GM18951 (cell line): ENCODE data around the gene LRRC8B.

Source experiments
- POLR2A ChIP-seq: IDR thresholded peaks from 4 replicates; pipeline ENCODE4 v1.6.1; 2011; ENCODE audit warnings: mild to moderate bottlenecking; ENCODE audit not compliant: insufficient read length, insufficient read depth; ENCODE audit errors: extremely low read depth
- in situ Hi-C: fragments of 300-500 bp; cut with MboI; formaldehyde crosslinking; loops from one replicate; pipeline ENCODE4 v1.12.0; 2022; ENCODE audit warnings: low sequenced_read_pairs, mixed read lengths, inconsistent platforms; ENCODE audit not compliant: unreplicated experiment

Gene LRRC8B

GRCh38 chr1:89566761-89567174 is 42.1 kb downstream of the LRRC8B start:
- in situ Hi-C loops = no loop called here

GRCh38 chr1:89567797-89568196 is 43.2 kb downstream of the LRRC8B start:
- no peak for TF ChIP-seq POLR2A
- in situ Hi-C loops = no loop called here

More at GRCh38 chr1:89566761-89567174, 42.1 kb downstream of the LRRC8B start:
- TF ChIP-seq POLR2A = no peak

GRCh38 chr1:89573410-89573809 is 48.8 kb downstream of the LRRC8B start:
- no peak for TF ChIP-seq POLR2A
- in situ Hi-C loops = no loop called here

GRCh38 chr1:89574621-89575020 is 50.0 kb downstream of the LRRC8B start:
- TF ChIP-seq POLR2A = no peak
- in situ Hi-C loops = no loop called here

GRCh38 chr1:89575207-89575606 is 50.6 kb downstream of the LRRC8B start:
- in situ Hi-C loops = no loop called here
- no peak for TF ChIP-seq POLR2A

GRCh38 chr1:89576013-89576412 is 51.4 kb downstream of the LRRC8B start:
- no peak for TF ChIP-seq POLR2A
- in situ Hi-C loops = no loop called here

- no peak for TF ChIP-seq POLR2A
- in situ Hi-C loops = no loop called here
Observed at GRCh38 chr1:89578151-89578550, 53.5 kb downstream of the LRRC8B start.

GRCh38 chr1:89578946-89579684 is 54.5 kb downstream of the LRRC8B start:
- in situ Hi-C loops = no loop called here
- TF ChIP-seq POLR2A = no peak

- in situ Hi-C loops = no loop called here
- TF ChIP-seq POLR2A = no peak
Observed at GRCh38 chr1:89580036-89580435, 55.4 kb downstream of the LRRC8B start.

GRCh38 chr1:89581859-89582258 is 57.2 kb downstream of the LRRC8B start:
- in situ Hi-C loops = no loop called here
- no peak for TF ChIP-seq POLR2A

- in situ Hi-C loops = no loop called here
- no peak for TF ChIP-seq POLR2A
Observed at GRCh38 chr1:89582571-89582970, 57.9 kb downstream of the LRRC8B start.

GRCh38 chr1:89584211-89584610 is 59.6 kb downstream of the LRRC8B start:
- in situ Hi-C loops = no loop called here
- TF ChIP-seq POLR2A = no peak

GRCh38 chr1:89584781-89585180 is 60.2 kb downstream of the LRRC8B start:
- in situ Hi-C loops = no loop called here
- TF ChIP-seq POLR2A = no peak

- in situ Hi-C loops = no loop called here
- TF ChIP-seq POLR2A = no peak
Observed at GRCh38 chr1:89587729-89588161, 63.1 kb downstream of the LRRC8B start.
